HG03175 (cell line): ENCODE measurements around the gene PTPRN2.
"Not testable (repeated sequence)": the region's sequence is repeated elsewhere in the genome, so short reads cannot be mapped to it uniquely, and the experiment has no call there.

Experiments used
- ATAC-seq: cut with Tn5 transposase; IDR thresholded peaks from one replicate; pipeline ENCODE4 v1.9.1; 2021; ENCODE audit warnings: mild to moderate bottlenecking, moderate library complexity; ENCODE audit not compliant: unreplicated experiment

The PTPRN2 gene

GRCh38 chr7:158536871-158537515 is 50.6 kb downstream of the PTPRN2 start:
- no peak for ATAC-seq

- ATAC-seq, result no peak
Observed at GRCh38 chr7:158535079-158535478, 52.5 kb downstream of the PTPRN2 start.

GRCh38 chr7:158534598-158534997 is 53.0 kb downstream of the PTPRN2 start:
- ATAC-seq, result no peak

- ATAC-seq, result not testable (repeated sequence)
Observed at GRCh38 chr7:158534134-158534515, 53.5 kb downstream of the PTPRN2 start.

GRCh38 chr7:158533386-158534133 is 54.1 kb downstream of the PTPRN2 start:
- no peak for ATAC-seq

GRCh38 chr7:158532093-158532627 is 55.5 kb downstream of the PTPRN2 start:
- no peak for ATAC-seq

- ATAC-seq, result no peak
Observed at GRCh38 chr7:158531661-158532060, 56.0 kb downstream of the PTPRN2 start.

GRCh38 chr7:158530800-158531609 is 56.6 kb downstream of the PTPRN2 start:
- no peak for ATAC-seq

GRCh38 chr7:158529181-158530096 is 58.2 kb downstream of the PTPRN2 start:
- ATAC-seq, result no peak

GRCh38 chr7:158527915-158528502 is 59.6 kb downstream of the PTPRN2 start:
- ATAC-seq, result no peak

GRCh38 chr7:158527495-158527894 is 60.1 kb downstream of the PTPRN2 start:
- ATAC-seq, result no peak

- no peak for ATAC-seq
Observed at GRCh38 chr7:158527038-158527437, 60.6 kb downstream of the PTPRN2 start.

- ATAC-seq, result no peak
Observed at GRCh38 chr7:158526531-158526930, 61.1 kb downstream of the PTPRN2 start.

- ATAC-seq, result no peak
Observed at GRCh38 chr7:158525648-158526484, 61.8 kb downstream of the PTPRN2 start.

GRCh38 chr7:158524749-158525635 is 62.6 kb downstream of the PTPRN2 start:
- no peak for ATAC-seq

- ATAC-seq, result not testable (repeated sequence)
Observed at GRCh38 chr7:158524286-158524685, 63.3 kb downstream of the PTPRN2 start.

- not testable (repeated sequence) for ATAC-seq
Observed at GRCh38 chr7:158523877-158524276, 63.7 kb downstream of the PTPRN2 start.
